ENCODE data around the gene HIRIP3.

Gene HIRIP3

GRCh38 chr16:29996766-29997250 lies 1.4 kb upstream of the HIRIP3 start:
- no peak for DNase-seq

GRCh38 chr16:29995911-29996765 lies 721 bp upstream of the HIRIP3 start, which contains the start of gene INO80E:
Gene INO80E (plus strand): TSS chr16:29996241. CDS start chr16:29996311, 70 bp downstream.
- peak; percentile 98 for DNase-seq

- no peak for DNase-seq
These were observed 655 bp downstream of the HIRIP3 start for GRCh38 chr16:29994600-29995323.

GRCh38 chr16:29993903-29994599 lies 1.4 kb downstream of the HIRIP3 start:
- DNase-seq: no peak

- DNase-seq: no peak
These were observed 2.1 kb downstream of the HIRIP3 start for GRCh38 chr16:29993191-29993902.

- no peak for DNase-seq
These were observed 3.0 kb downstream of the HIRIP3 start for GRCh38 chr16:29992344-29992967.

GRCh38 chr16:29991571-29991904 lies 3.9 kb downstream of the HIRIP3 start:
- no peak for DNase-seq

- no peak for DNase-seq
These were observed 4.4 kb downstream of the HIRIP3 start for GRCh38 chr16:29990883-29991570.

GRCh38 chr16:29990034-29990433 lies 5.4 kb downstream of the HIRIP3 start:
- DNase-seq: no peak

- no peak for DNase-seq
These were observed 6.1 kb downstream of the HIRIP3 start for GRCh38 chr16:29989111-29989858.

- no peak for DNase-seq
These were observed 6.9 kb downstream of the HIRIP3 start for GRCh38 chr16:29988346-29989075.

- DNase-seq: no peak
These were observed 7.9 kb downstream of the HIRIP3 start for GRCh38 chr16:29987371-29988085.

GRCh38 chr16:29986931-29987330 lies 8.5 kb downstream of the HIRIP3 start:
- DNase-seq: no peak

- DNase-seq: no peak
These were observed 9.2 kb downstream of the HIRIP3 start for GRCh38 chr16:29986231-29986630.

GRCh38 chr16:29985271-29985811 lies 10.1 kb downstream of the HIRIP3 start:
- no peak for DNase-seq

GRCh38 chr16:29984764-29985147 lies 10.7 kb downstream of the HIRIP3 start:
- no peak for DNase-seq

GRCh38 chr16:29984137-29984763 lies 11.2 kb downstream of the HIRIP3 start:
- no peak for DNase-seq

GRCh38 chr16:29983420-29984136 lies 11.8 kb downstream of the HIRIP3 start:
- DNase-seq: no peak

Measured in central memory CD4-positive, alpha-beta T cell (primary cell).